ENCODE results near the gene RCE1. TPM values are rescaled to one million over a fixed set of nuclear protein-coding genes. Genes with fewer than 3 reads are reported as not detected.

Gene RCE1
- total and polyA plus RNA-seq, 2 donors from 2014 or later: 13.8 to 22.3 TPM

DNA sequence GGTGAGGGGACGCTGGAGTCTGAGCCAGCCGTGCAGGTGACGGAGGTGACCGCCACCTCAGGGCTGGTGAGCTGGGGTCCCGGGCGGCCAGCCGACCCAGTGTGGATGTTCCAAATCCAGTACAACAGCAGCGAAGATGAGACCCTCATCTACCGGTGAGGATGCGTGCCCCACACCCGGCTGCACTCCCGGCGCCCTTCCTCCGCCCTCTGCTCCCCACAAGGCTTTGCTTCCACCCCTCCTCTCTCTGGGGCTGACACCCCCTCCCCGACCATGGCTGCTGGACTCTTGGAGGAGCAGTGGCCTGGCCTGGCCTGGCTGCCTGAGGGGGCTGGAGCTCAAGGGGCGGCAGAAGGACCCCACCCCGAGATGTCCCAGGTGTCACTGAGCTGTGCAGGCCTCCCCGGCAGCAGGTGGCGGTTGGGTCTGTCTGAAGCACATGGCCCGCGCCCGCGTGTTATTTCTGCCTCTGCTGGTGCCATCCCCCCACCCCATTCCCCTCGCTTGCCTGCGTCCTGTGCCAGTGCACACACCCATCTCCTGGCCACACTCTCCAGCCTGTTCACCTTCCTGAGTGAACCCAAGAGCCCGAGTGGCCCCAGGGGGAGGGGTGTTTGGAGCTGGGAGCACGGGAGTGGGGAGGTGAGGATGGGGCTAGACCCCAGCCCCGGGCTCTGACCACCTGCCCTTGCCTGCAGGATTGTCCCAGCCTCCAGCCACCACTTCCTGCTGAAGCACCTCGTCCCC is 15.9 kb downstream of the RCE1 start:
- no peaks in the 10 kb centered on the region for H3K36me3 ChIP-seq (ENCODE audit: control insufficient read depth in 2 of 3, insufficient read depth in 3 of 3, low read length in 3 of 3)
- TF ChIP-seq, protein P1, sequence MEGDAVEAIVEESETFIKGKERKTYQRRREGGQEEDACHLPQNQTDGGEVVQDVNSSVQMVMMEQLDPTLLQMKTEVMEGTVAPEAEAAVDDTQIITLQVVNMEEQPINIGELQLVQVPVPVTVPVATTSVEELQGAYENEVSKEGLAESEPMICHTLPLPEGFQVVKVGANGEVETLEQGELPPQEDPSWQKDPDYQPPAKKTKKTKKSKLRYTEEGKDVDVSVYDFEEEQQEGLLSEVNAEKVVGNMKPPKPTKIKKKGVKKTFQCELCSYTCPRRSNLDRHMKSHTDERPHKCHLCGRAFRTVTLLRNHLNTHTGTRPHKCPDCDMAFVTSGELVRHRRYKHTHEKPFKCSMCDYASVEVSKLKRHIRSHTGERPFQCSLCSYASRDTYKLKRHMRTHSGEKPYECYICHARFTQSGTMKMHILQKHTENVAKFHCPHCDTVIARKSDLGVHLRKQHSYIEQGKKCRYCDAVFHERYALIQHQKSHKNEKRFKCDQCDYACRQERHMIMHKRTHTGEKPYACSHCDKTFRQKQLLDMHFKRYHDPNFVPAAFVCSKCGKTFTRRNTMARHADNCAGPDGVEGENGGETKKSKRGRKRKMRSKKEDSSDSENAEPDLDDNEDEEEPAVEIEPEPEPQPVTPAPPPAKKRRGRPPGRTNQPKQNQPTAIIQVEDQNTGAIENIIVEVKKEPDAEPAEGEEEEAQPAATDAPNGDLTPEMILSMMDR (IDR thresholded peaks at IDR 0.05; ENCODE audit: borderline replicate concordance, extremely low read depth, insufficient read depth): no peak
- no peaks in the 10 kb centered on the region for H3K9me3 ChIP-seq (ENCODE audit: control insufficient read depth in 2 of 3, insufficient read depth in 1 of 3, low read length in 3 of 3)
- no peaks in the 10 kb centered on the region for H3K27me3 ChIP-seq (ENCODE audit: control insufficient read depth, insufficient read depth, low read length)
- intact Hi-C loops (cut with DNase I): no loop called here
- no peak overlapping the region for H3K27ac ChIP-seq (ENCODE audit: low read depth in 2 of 2, low read length in 2 of 2)
- H3K4me3 ChIP-seq (ENCODE audit: low read length in 3 of 3): no peak overlapping the region
- DNase-seq (peak in 1 of 5 donors; percentile 76), FAIRE-seq (no peak)
- H3K4me1 ChIP-seq (ENCODE audit: control insufficient read depth in 2 of 3, insufficient read depth in 2 of 3, low read depth in 1 of 3, low read length in 3 of 3): peaks cover 0 to 5% (median 0%) of the 10 kb centered on the region in 3 donors
- no peak overlapping the region for H3K9ac ChIP-seq (ENCODE audit: low read length in 3 of 3)

DNA sequence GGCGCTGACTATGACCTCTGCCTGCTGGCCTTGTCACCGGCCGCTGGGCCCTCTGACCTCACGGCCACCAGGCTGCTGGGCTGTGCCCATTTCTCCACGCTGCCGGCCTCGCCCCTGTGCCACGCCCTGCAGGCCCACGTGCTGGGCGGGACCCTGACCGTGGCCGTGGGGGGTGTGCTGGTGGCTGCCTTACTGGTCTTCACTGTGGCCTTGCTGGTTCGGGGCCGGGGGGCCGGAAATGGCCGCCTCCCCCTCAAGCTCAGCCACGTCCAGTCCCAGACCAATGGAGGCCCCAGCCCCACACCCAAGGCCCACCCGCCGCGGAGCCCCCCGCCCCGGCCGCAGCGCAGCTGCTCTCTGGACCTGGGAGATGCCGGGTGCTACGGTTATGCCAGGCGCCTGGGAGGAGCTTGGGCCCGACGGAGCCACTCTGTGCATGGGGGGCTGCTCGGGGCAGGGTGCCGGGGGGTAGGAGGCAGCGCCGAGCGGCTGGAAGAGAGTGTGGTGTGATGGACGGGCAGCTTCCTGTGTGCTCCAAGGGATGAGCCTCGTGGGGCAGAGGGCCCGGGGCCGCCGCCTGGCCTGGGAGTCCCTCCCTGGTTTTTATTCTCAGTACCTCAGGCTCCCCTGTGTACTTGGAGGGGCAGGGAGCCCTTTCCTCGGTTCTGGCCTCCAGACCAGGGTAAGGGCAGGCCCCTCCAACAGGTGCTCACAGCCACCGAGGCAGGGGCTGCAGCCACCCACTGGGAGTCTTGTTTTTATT is 16.6 kb downstream of the RCE1 start:
- H3K4me1 ChIP-seq (ENCODE audit: control insufficient read depth in 2 of 3, insufficient read depth in 2 of 3, low read depth in 1 of 3, low read length in 3 of 3): peaks cover 0 to 5% (median 0%) of the 10 kb centered on the region in 3 donors
- H3K4me3 ChIP-seq (ENCODE audit: low read length in 3 of 3): no peak overlapping the region
- TF ChIP-seq, protein P1 (IDR thresholded peaks at IDR 0.05; ENCODE audit: borderline replicate concordance, extremely low read depth, insufficient read depth): no peak
- no peaks in the 10 kb centered on the region for H3K27me3 ChIP-seq (ENCODE audit: control insufficient read depth, insufficient read depth, low read length)
- no peaks in the 10 kb centered on the region for H3K36me3 ChIP-seq (ENCODE audit: control insufficient read depth in 2 of 3, insufficient read depth in 3 of 3, low read length in 3 of 3)
- FAIRE-seq (no peak), DNase-seq (peak in 1 of 5 donors; percentile 78)
- no peak overlapping the region for H3K27ac ChIP-seq (ENCODE audit: low read depth in 2 of 2, low read length in 2 of 2)
- no peak overlapping the region for H3K9ac ChIP-seq (ENCODE audit: low read length in 3 of 3)
- intact Hi-C loops (cut with DNase I): no loop called here
- H3K9me3 ChIP-seq (ENCODE audit: control insufficient read depth in 2 of 3, insufficient read depth in 1 of 3, low read length in 3 of 3): no peaks in the 10 kb centered on the region

- TF ChIP-seq, protein P1 (IDR thresholded peaks at IDR 0.05; ENCODE audit: borderline replicate concordance, extremely low read depth, insufficient read depth): no peak
- peak in 1 of 5 donors; percentile 66 for DNase-seq
- intact Hi-C loops (cut with DNase I): no loop called here
- Histone ChIP-seq H3K27ac (ENCODE audit: low read depth in 2 of 2, low read length in 2 of 2) (no peak overlapping the region), H3K36me3 (ENCODE audit: control insufficient read depth in 2 of 3, insufficient read depth in 3 of 3, low read length in 3 of 3) (no peaks in the 10 kb centered on the region), H3K4me3 (ENCODE audit: low read length in 3 of 3) (no peak overlapping the region), H3K9ac (ENCODE audit: low read length in 3 of 3) (no peak overlapping the region), H3K9me3 (ENCODE audit: control insufficient read depth in 2 of 3, insufficient read depth in 1 of 3, low read length in 3 of 3) (no peaks in the 10 kb centered on the region), H3K4me1 (ENCODE audit: control insufficient read depth in 2 of 3, insufficient read depth in 2 of 3, low read depth in 1 of 3, low read length in 3 of 3) (peaks cover 0 to 5% (median 0%) of the 10 kb centered on the region in 3 donors), H3K27me3 (ENCODE audit: control insufficient read depth, insufficient read depth, low read length) (no peaks in the 10 kb centered on the region)
- no peak for FAIRE-seq
These were observed 17.2 kb downstream of the RCE1 start for GRCh38 chr11:66860449-66860831.
